ENCODE results near the gene AFM.

AFM gene

DNA sequence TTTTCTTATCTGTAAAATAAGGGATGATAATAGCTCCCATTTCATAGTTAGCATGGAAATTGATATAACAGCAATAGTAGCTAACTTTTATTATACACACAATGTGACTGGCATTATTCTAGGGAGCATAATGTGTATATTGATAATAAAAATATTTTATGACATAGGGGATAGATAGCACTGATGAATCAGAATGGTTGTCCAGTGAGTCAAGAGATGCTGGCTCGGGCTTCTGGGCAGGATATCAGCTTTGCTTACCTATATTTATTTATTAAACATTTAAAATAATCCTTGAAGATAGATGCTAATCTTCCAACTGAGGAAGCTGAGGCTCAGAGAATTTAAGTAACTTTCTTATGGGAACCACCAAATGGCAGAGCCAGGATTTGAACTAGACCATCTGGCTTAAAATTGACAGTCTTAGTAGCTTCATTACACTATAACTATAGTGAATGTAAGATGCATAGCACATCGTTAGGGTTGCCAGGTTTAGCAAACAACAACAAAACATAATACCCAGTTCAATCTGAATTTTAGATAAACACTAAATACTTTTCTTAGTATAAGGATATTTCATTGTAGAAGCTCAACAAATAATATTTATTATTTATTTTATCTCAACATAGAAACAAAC is 42.8 kb upstream of the AFM start:
- Histone ChIP-seq H2AFZ (ENCODE audit: low read length) (no peak overlapping the region), H3K4me3 (ENCODE audit: low read length) (no peak overlapping the region), H3K9me2 (replicated peaks; ENCODE audit: insufficient read depth, low read length) (no peaks in the 10 kb centered on the region), H3K79me2 (ENCODE audit: low read length) (no peaks in the 10 kb centered on the region), H3K4me2 (ENCODE audit: low read depth, low read length) (no peak overlapping the region), H3K27ac (ENCODE audit: low read length) (no peak overlapping the region), H3K27me3 (replicated peaks; ENCODE audit: insufficient read depth, low read length) (no peaks in the 10 kb centered on the region), H3K4me1 (ENCODE audit: low read length) (no peaks in the 10 kb centered on the region), H4K20me1 (ENCODE audit: insufficient read depth, low read length) (no peaks in the 10 kb centered on the region), H3K9ac (ENCODE audit: low read length) (no peak overlapping the region), H3F3A (ENCODE audit: insufficient read depth, low read length) (no peaks in the 10 kb centered on the region), H3K9me3 (replicated peaks; ENCODE audit: insufficient read depth, low read length) (no peaks in the 10 kb centered on the region), H3K36me3 (replicated peaks; ENCODE audit: insufficient read depth, low read length) (no peaks in the 10 kb centered on the region)
- TF ChIP-seq EZH2phosphoT487 (IDR thresholded peaks at IDR 0.05; ENCODE audit: low read length) (no peak), EZH2 (optimal IDR thresholded peaks at IDR 0.05; ENCODE audit: low read depth, low read length) (no peak)
- TF ChIP-seq, protein P1, sequence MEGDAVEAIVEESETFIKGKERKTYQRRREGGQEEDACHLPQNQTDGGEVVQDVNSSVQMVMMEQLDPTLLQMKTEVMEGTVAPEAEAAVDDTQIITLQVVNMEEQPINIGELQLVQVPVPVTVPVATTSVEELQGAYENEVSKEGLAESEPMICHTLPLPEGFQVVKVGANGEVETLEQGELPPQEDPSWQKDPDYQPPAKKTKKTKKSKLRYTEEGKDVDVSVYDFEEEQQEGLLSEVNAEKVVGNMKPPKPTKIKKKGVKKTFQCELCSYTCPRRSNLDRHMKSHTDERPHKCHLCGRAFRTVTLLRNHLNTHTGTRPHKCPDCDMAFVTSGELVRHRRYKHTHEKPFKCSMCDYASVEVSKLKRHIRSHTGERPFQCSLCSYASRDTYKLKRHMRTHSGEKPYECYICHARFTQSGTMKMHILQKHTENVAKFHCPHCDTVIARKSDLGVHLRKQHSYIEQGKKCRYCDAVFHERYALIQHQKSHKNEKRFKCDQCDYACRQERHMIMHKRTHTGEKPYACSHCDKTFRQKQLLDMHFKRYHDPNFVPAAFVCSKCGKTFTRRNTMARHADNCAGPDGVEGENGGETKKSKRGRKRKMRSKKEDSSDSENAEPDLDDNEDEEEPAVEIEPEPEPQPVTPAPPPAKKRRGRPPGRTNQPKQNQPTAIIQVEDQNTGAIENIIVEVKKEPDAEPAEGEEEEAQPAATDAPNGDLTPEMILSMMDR (IDR thresholded peaks at IDR 0.05; ENCODE audit: low read length) = no peak
- no peak for DNase-seq

GRCh38 chr4:73439445-73439844 is 42.1 kb upstream of the AFM start:
- Histone ChIP-seq H3K4me1 (ENCODE audit: low read length) (no peaks in the 10 kb centered on the region), H3K27ac (ENCODE audit: low read length) (no peak overlapping the region), H4K20me1 (ENCODE audit: insufficient read depth, low read length) (no peaks in the 10 kb centered on the region), H3K36me3 (replicated peaks; ENCODE audit: insufficient read depth, low read length) (no peaks in the 10 kb centered on the region), H3K9me3 (replicated peaks; ENCODE audit: insufficient read depth, low read length) (no peaks in the 10 kb centered on the region), H3F3A (ENCODE audit: insufficient read depth, low read length) (no peaks in the 10 kb centered on the region), H3K4me2 (ENCODE audit: low read depth, low read length) (no peak overlapping the region), H3K79me2 (ENCODE audit: low read length) (no peaks in the 10 kb centered on the region), H3K27me3 (replicated peaks; ENCODE audit: insufficient read depth, low read length) (no peaks in the 10 kb centered on the region), H3K9ac (ENCODE audit: low read length) (no peak overlapping the region), H3K4me3 (ENCODE audit: low read length) (no peak overlapping the region), H3K9me2 (replicated peaks; ENCODE audit: insufficient read depth, low read length) (no peaks in the 10 kb centered on the region), H2AFZ (ENCODE audit: low read length) (no peak overlapping the region)
- TF ChIP-seq EZH2phosphoT487 (IDR thresholded peaks at IDR 0.05; ENCODE audit: low read length) = no peak
- no peak for TF ChIP-seq EZH2 (optimal IDR thresholded peaks at IDR 0.05; ENCODE audit: low read depth, low read length)
- TF ChIP-seq, protein P1 (IDR thresholded peaks at IDR 0.05; ENCODE audit: low read length) = no peak
- no peak for DNase-seq

DNA sequence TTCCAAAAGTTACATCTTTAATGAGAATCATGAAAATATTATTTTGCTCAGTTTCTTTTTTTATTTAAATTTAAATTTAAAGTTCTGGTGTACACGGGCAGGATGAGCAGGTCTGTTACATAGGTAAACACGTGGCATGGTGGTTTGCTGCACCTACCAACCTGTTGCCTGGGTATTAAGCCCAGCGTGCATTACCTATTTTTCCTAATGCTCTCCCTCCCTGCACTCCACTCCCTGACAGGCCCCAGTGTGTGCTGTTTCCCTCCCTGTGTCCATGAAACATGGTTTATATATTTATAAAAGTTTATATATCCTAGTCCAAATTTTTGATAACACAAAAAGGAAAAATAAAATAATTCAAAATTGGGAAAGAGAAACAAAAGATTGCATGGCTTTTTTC is 41.6 kb upstream of the AFM start:
- Histone ChIP-seq H3K4me2 (ENCODE audit: low read depth, low read length) (no peak overlapping the region), H3K9me3 (replicated peaks; ENCODE audit: insufficient read depth, low read length) (no peaks in the 10 kb centered on the region), H3F3A (ENCODE audit: insufficient read depth, low read length) (no peaks in the 10 kb centered on the region), H4K20me1 (ENCODE audit: insufficient read depth, low read length) (no peaks in the 10 kb centered on the region), H3K36me3 (replicated peaks; ENCODE audit: insufficient read depth, low read length) (no peaks in the 10 kb centered on the region), H3K27ac (ENCODE audit: low read length) (no peak overlapping the region), H3K27me3 (replicated peaks; ENCODE audit: insufficient read depth, low read length) (no peaks in the 10 kb centered on the region), H2AFZ (ENCODE audit: low read length) (no peak overlapping the region), H3K79me2 (ENCODE audit: low read length) (no peaks in the 10 kb centered on the region), H3K9ac (ENCODE audit: low read length) (no peak overlapping the region), H3K9me2 (replicated peaks; ENCODE audit: insufficient read depth, low read length) (no peaks in the 10 kb centered on the region), H3K4me3 (ENCODE audit: low read length) (no peak overlapping the region), H3K4me1 (ENCODE audit: low read length) (no peaks in the 10 kb centered on the region)
- no peak for DNase-seq
- TF ChIP-seq, protein P1 (IDR thresholded peaks at IDR 0.05; ENCODE audit: low read length) = no peak
- TF ChIP-seq EZH2 (optimal IDR thresholded peaks at IDR 0.05; ENCODE audit: low read depth, low read length) (no peak), EZH2phosphoT487 (IDR thresholded peaks at IDR 0.05; ENCODE audit: low read length) (no peak)

All from MM.1S (cell line).